Panc1 (cell line): ENCODE measurements around the gene PCDH17.

Experiments used
- CTCF ChIP-seq: fragments of 450-650 bp; IDR thresholded peaks from 2 replicates; pipeline ENCODE4 v1.5.1; 2017; ENCODE audit warnings: mild to moderate bottlenecking
- POLR2AphosphoS5 ChIP-seq: IDR thresholded peaks from 2 replicates; pipeline ENCODE4 v1.6.1; 2012; ENCODE audit warnings: mild to moderate bottlenecking, low read depth, low read length, moderate library complexity
- SIN3A ChIP-seq: IDR thresholded peaks from 2 replicates; pipeline ENCODE4 v1.6.1; 2012; ENCODE audit warnings: low read depth, mild to moderate bottlenecking, low read length, moderate library complexity, borderline replicate concordance; ENCODE audit not compliant: insufficient read depth
- TCF7L2 ChIP-seq: IDR thresholded peaks from 2 replicates; pipeline ENCODE4 v1.6.1; 2011; ENCODE audit warnings: mild to moderate bottlenecking, low read depth, low read length, inconsistent platforms
- TF ChIP-seq, protein P1 (sequence below), 2 experiments: IDR thresholded peaks; 2 replicates each; pipeline ENCODE4 v1.6.1; 2011 to 2012; ENCODE audit warnings: low read depth in 2 of 2, control low read depth in 1 of 2, low read length in 1 of 2, mild to moderate bottlenecking in 1 of 2, moderate library complexity in 1 of 2; ENCODE audit not compliant: insufficient read depth in 1 of 2

GRCh38 chr13:57748096-57748495 lies 116.6 kb downstream of the PCDH17 start:
- TF ChIP-seq POLR2AphosphoS5 (no peak), CTCF (no peak), TCF7L2 (no peak), SIN3A (no peak)
- TF ChIP-seq, protein P1, sequence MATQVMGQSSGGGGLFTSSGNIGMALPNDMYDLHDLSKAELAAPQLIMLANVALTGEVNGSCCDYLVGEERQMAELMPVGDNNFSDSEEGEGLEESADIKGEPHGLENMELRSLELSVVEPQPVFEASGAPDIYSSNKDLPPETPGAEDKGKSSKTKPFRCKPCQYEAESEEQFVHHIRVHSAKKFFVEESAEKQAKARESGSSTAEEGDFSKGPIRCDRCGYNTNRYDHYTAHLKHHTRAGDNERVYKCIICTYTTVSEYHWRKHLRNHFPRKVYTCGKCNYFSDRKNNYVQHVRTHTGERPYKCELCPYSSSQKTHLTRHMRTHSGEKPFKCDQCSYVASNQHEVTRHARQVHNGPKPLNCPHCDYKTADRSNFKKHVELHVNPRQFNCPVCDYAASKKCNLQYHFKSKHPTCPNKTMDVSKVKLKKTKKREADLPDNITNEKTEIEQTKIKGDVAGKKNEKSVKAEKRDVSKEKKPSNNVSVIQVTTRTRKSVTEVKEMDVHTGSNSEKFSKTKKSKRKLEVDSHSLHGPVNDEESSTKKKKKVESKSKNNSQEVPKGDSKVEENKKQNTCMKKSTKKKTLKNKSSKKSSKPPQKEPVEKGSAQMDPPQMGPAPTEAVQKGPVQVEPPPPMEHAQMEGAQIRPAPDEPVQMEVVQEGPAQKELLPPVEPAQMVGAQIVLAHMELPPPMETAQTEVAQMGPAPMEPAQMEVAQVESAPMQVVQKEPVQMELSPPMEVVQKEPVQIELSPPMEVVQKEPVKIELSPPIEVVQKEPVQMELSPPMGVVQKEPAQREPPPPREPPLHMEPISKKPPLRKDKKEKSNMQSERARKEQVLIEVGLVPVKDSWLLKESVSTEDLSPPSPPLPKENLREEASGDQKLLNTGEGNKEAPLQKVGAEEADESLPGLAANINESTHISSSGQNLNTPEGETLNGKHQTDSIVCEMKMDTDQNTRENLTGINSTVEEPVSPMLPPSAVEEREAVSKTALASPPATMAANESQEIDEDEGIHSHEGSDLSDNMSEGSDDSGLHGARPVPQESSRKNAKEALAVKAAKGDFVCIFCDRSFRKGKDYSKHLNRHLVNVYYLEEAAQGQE (IDR thresholded peaks at IDR 0.05; ENCODE audit: insufficient read depth in 1 of 2, low read depth in 2 of 2, low read length in 1 of 2): no peak
